HK-2 (cell line): Measurements from ENCODE around the gene C4BPB.

Source experiments
- DNase-seq: peaks from one replicate; pipeline ENCODE4 v3.0.0-alpha.2; 2018; ENCODE audit not compliant: unreplicated experiment

Gene C4BPB

DNA sequence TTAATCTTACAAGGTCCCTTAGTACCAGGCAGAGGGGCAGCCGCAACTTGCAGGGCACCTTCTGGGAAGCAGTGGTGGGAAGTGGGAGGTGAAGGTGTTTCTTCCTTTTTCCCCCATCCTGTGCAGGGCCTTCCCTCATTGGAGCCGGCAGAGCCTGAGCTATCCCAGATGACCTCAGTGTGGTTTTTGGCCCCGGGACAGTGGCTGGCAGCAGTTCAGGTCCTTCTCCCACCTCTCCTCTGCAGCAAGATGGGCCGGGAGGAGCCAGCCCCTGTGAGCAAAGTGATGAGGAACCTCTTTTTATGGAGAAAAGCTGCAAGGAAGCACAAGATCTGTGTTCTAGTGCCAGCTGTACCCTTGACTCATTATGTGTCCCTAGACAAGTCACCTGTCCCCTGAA, 28.8 kb upstream of the C4BPB start:
- no peak for DNase-seq

DNA sequence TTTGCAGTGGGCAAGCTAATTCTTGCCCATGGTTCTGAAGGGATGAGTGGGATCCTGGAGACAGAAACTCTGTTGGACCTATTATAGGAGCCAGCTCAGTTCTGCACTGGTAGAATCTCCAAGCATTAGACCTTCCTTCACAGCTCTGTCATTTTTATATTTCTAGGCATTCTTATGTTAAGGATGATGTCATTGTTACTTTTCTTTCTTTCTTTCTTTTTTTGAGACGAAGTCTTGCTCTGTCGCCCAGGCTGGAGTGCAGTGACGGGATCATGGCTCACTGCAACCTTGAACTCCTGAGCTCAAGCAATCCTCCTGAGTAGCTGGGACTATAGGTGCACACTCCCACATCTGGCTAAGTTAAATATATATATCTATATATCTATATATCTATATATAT, 28.1 kb upstream of the C4BPB start:
- no peak for DNase-seq

DNA sequence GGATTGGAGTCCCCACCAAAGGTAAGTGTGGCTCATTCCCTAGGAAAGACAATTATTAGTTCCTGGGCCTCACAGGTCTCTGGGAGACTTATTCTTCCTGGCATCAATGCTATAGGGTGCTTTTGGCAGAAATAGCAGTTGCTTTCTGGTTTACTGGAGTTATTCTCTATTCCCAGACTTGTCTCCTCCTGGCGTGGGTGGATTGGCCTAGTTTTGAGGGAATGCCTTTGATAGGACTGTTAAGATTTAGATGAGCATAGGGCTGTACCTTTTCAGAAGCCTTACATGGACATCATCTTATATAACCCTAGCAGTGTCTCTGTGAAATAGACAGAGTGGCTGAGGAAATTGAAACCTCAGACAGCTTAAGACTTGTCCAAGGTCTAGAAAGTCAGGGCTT, 26.6 kb upstream of the C4BPB start:
- no peak for DNase-seq

DNA sequence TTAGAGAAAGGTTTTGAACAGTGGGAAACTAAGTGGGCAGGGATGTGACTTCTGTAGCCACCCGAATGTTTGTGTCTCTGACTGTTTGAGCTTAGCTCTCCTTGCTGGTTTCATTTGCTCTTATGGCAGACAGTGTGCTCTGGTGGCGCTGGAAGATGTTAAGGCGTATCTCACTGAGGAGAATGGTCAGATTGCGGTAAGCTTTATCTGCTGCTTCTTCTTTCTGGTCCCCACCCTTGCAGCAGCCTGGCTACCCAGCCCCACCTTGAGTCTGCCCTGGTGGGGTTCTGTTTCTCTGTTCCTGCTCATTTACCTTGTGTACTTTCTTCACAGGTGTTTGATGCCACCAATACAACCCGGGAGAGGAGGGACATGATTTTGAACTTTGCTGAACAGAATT, 25.6 kb upstream of the C4BPB start:
- no peak for DNase-seq

DNA sequence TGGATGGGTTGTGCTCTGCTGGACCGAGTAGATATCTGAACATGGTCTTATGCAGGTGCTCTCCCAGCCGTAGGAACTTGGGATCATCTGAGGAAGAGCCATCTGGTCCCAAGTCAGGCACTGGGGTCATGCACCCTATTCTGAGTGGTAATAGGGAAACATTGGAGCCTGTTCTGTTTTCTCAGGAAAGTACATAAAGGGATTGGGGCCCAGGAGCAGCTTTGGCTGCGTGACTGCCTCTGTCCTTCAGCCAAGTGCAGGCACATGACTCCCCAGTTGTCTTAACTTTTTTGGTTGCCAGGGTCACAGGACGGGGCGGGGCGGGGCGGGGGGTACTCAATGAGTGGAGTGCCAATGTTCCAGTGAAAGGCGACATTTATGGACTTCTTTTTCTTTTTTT, 24.1 kb upstream of the C4BPB start:
- DNase-seq, result no peak

DNA sequence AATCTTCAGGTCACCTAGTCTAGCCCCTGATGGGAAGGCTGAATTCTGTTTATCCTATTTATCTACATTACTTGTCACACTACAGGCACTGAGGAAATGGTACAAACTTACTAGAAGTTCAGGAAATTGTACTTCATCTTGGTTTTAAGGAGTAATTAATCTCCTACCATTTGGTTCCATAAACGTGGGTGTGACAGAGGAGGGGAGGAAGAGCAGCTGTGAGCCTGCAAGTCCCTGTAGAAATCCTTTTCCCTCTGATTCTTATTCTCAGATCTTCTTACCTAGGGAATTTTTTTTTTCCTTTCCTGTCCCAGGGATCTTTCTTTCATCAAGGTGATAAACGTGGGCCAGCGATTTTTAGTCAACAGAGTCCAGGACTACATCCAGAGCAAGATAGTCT, 21.5 kb upstream of the C4BPB start:
- no peak for DNase-seq

DNA sequence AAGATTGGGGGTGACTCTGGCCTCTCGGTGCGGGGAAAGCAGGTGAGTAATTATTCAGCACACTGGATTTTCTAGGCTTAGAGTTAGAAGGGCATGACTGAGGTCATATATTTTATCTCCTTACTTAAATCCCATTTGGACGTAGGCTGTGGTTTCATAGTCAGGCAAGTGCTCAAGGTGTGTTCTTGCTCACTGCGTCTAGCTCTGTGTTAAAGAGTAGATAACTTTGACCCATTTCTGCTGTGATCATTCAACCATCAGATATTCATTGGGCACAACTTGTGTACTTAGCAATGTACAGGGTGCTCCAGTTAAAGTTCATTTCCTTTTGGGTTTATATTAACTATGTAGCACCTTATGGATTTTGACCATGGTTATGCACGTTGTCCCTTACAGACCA, 21.0 kb upstream of the C4BPB start:
- DNase-seq, result no peak

DNA sequence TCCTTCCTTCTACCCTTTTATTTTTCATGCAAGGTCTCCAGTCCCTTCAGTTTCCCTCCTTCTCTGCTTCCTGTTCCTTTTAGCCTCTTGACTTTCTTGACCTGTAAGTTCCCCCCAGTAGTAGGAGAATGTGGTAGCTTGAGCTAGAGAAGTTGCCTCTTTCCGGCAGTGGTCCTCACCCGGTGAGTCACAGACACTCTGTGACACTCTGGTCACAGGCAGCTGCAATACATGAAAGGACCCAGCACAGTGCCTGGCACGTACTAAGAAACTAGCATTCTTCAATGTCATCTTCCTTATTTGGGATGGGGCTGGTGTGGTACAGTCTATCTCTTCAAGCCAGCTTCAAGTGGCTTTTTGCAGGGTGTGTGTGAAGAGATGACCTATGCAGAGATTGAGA, 19.6 kb upstream of the C4BPB start:
- no peak for DNase-seq

DNA sequence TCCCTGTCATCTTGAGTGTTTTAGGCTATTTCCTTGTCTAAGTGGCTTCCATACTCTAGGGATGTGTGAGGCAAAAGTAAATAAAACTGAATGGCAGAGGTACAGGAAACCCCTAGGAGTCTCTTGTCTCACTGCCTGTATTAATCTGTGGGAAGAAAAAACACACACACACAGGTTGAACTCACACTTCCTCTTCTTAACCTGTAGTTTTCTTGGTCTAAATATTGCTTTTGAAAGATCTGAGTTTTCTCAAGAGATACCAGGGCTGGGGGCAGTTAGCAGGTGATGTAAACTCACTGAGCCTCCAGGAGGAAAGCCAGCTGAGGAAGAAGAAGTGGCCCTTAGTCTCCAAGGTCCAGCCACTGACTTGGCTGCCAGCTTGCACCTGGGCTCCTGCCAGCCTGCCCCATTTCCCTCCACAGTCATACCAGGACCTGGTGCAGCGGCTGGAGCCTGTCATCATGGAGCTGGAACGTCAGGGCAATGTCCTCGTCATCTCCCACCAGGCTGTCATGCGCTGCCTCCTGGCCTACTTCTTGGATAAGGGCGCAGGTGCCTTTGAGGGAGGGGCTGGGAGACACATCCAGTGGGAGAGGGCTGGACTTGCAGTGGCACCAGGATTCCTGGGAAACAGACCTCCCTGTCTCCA, 18.7 kb upstream of the C4BPB start:
- DNase-seq, result no peak

DNA sequence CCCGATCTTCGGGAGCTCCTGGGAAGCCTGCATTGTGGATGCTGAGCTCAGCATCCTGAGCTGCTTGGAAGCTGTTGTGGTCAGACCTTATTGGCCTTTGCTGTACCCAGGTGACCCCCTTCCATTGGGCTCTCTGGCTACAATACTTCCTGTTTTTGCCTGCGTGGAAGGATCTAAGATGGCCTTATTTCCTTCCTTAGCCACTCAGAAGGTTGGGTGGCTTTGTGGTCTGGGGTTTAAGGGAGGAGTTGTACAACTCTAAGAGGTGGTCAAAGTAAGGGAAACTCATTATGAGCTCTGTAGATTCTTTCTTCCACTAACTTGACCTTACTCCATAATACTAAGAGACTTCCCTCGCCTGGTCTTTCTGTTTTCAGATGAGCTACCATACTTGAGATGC, 17.8 kb upstream of the C4BPB start:
- no peak for DNase-seq

DNA sequence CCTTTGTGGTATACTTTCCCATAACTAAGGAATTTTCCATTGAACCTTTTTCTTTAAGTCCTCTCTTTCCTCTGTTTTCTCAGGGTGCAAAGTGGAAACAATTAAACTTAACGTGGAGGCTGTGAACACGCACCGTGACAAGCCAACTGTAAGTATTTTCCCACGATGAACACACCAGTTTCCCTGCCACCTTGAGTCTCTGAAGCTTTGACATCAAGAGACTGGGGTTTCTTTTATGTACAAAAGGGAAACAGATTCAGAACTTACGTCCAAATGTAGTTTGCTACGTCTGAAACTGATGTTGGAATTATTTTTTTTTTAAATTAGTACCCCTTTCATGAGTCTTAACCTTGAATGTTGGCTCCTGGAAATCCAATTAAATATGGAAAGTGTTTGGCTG, 17.2 kb upstream of the C4BPB start:
- no peak for DNase-seq

DNA sequence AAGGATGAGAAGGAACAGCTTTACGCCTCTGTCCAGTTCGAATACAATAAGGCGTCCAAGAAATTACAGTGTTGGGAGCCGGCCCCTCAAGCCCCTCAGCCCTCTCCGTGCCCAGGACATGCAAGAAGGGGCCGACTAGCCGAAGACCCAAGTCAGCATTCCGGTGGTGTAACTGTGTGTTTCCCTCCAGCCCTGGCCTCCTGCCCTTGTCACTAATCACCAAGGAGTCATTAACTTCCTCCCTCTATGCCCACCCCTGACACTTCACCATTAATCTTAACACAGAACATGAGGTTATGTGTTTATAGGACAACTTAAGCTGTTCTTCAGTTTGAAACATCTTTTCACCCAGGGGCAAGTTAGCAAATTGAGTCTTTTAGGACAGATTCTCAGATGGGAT, 16.4 kb upstream of the C4BPB start:
- no peak for DNase-seq

DNA sequence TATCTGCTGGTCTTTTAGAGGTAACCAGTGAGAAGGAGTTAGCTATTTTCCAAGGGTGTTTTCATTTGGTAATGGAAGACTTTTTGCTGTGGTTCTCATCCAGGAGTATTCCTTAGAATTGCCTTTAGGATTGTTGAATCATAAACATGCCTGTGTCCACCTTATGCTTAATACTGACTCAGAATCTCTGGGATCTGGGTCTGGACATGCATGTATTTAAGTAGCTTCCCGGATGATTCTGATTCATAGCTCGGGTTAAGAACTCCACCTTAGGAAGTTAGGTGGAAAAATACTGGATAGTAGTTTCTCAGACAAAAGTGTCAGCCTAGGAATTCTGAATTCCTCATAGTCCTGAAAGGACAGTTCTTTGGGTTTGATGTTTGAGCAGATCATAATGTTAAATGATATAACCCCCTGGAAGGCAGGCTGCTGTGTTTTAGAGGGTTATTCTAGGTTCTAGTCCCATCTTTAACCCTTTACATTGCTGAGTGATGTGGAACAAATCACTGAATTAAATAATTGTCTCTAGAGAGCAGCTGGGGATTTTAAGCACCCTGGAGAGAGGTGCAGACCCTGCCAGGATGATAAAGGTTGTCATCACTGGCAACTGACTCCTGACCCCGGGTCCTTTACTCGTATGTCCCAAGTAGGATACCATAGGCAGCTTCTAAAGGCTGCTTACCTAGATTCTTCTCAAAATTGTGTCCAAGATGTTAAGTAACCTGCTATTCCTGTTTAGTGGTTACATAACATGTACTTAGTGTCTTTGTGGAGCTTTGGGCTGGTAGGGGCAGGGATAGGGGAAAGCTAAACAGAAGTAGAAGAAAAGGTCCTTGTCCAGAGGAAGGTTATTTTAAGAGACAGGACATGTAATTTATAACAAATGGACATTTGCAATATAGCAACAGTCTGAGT, 14.5 kb upstream of the C4BPB start:
- DNase-seq, result no peak

DNA sequence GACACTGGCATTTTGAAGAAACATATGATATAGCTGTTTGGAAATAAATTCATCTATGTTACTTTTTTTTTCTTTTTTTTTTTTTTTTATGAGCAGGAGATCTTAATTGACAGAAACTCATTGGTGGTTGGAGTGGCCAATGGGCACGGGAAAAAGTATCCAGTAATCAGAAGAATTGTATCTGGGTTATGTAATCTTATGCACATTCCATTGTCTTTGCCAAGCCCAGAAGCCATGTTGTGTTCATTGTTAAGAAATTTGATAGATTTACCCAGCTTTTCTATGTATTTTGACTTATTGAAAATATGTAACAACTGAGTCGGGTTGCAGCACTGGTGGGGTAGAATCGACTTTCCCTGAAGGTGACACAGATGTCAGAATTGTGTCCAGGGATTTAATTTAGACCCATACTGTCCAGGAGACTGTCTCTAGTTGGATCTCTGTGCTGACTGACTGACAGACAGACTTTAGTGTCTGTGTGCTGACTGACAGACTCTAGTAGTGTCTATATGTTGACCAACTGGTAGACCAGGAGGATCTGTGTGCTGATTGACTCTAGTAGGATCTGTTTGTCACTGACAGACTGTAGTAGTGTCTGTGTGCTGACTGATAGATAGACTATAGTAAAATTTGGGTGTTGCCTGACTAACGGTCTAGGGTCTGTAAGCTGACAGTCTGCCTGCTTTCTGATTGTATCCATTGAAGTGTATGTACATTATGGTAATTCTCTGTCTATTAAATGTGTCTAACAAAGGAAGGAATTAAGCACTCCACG, 12.3 kb upstream of the C4BPB start:
- no peak for DNase-seq

DNA sequence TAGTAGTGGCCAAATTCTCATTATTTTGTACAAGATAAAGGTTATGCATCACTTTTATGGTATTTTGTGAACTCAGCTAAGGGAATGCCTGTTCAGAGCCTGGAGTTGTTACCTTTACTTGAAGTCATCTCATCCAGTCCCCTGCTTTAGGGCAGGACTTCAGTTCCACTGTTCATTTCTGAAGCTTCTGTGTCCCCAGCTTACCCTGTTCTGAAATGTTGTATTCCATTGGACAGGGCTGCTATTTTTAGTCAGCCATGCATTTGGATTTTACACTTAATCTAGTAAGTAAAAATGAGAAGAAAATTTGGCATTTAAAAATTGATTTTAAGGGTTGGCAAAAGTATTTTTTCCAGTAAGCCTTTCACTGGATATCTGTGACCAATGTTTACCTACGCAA, 11.6 kb upstream of the C4BPB start:
- no peak for DNase-seq

DNA sequence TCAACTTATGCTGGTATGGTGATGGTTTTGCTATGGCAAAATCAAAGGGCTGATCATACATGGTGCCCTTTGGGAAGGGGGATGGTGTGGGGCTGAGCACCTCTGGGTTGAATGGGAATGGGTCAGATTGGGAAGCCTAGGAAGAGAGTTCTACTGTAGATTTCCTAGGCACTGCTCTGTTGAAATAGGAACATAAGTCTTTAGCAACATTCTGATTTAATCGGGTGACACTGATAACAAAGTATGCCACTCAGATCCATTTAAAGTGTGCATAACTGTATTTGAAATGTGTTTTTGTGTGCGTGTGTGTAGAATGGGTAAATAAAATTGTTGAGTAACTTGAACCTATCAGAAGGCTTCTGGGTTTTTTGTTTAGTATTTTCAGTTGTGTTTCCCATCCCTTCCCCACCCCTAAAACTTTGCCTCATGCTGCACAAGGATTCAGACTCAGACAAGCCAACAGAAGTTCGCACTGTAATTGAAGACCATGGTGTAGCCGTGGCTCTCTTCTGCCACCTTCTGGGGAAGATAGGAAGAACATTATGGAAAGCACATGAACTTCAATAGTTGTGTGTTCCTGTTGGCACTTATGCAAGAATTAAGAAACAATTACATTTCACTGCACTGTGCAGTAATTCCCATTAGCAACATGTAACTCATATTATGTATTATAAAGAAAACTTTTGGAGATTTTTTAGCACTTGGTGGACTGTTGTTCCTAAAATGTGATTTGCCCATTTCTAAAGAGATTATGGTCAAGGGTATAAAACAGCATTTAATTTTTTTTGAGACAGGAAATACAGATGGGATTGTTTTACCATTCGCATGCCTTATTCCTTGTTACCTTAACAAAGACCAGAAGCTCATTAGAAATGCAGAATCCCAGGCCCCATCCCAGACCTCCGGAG, 10.9 kb upstream of the C4BPB start:
- DNase-seq, result peak; percentile 72

DNA sequence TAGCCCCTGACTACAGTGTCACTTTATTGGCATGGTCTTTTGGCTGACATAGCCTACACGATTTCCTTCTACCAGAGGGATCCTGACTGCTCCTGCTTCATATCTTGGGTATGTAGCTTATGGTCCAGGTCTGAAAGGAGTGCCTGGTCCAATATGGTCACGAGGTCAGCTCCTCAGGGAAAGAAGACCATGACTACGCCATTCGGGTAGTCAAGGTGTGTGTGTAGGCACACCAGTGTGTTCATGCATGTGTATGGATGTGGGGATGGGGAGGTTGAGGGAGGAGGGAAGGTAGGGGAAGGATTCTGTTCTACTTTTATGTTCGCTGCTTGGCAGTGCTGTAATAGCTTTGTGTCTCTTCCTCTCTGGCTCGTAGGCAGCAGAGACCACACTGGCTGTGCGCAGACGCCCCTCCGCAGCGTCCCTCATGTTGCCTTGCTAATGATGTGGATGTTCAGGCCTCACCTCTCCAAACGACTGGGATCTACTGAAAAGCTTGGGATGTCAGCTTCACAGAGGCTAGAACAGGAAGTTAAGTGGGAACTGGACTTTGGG, 10.0 kb upstream of the C4BPB start:
- no peak for DNase-seq

DNA sequence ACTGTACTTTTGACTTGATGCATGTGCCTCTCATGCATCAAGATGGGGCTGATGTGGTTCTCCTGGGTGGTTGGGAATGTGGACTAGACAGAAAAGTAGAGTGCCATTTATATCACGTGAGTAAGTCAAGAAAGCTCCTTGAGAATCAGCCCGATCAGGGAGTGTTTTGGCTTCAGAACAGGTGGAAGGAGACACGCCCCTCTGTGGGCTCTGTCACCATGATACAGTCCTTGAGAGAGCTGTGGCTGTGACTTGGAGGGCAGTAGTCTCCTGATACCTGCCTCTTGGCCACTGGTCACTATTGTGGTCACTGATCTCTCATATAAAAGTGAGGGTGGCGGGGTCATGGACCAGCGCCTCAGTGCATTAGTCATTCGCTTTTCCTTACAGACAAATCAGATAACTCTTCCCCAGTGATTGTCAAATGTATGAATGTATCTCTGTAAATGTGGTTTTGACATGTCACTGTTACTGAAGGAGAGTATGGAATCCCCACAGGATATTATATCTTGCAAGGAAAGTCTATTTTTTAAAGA, 8.9 kb upstream of the C4BPB start:
- DNase-seq, result peak; percentile 29

DNA sequence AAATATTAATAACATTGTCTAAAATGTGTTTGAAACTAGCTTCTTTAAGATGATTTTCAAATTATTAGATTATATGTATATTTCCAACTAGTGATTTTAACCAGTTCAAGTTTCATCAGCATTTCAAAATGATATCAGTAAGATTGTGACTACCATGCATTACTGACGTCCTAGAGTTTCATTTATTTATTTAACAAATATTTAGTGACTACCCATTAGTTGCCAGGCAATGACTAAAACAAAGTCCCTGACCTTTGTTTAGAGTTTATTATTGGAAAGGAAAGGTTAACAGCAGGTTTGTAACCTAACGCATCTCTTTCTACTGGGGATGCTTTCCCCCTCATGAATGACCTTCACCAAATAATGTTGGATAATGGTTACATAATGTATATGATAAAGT, 7.6 kb upstream of the C4BPB start:
- no peak for DNase-seq

DNA sequence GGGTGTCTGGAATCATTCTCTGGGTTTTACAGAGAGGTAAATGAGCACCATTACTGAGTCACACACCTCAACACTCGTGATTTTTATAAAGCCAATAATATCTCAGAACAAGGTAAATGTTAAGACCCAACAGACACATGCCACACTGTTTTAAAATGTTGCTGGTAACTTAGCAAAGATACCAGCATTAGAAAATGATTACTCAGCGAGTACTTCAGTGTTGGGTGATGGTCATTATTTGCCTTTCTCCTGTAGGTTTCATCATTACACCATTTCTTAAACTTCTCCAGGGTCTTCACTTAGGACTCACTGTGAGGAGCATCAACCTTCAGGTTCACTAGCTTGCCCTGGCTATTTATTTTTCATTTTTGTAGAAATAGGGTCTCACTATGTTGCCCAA, 6.9 kb upstream of the C4BPB start:
- DNase-seq, result no peak

DNA sequence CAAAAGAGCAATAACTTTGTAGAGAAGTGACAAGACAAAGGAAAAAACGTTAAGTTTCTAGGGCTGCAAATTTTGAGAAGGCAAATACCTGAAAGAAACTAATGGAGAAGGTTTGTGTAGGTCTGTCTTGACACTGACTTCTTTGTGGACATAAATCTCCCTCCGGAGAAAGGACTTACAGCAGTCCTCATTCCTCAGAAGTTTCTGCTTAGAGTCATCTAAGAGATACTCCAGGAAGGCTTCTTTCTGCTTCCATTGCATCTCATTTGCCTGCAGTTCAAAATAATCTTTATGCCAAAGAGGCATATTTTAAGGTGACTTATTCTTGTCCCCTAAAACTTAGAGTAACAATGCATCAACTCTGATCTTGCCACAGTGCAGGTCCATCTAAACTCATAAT, 4.4 kb upstream of the C4BPB start:
- DNase-seq, result no peak
